Fibroblast of lung (primary cell): Measurements from ENCODE around the gene RASSF10.

ENCODE experiments used
- EZH2 ChIP-seq: IDR thresholded peaks from 2 replicates; pipeline ENCODE4 v1.5.1; 2012; ENCODE audit warnings: low read length, control low read depth, mild to moderate bottlenecking; ENCODE audit errors: missing control alignments
- TF ChIP-seq, protein P1 (sequence below), 2 donors: IDR thresholded peaks in 1 of 2; conservative IDR thresholded peaks in 1 of 2; 1 replicate in 1 of 2; 2 replicates in 1 of 2; pipeline ENCODE4 v1.5.1; 2011 to 2012; ENCODE audit warnings: low read length in 2 of 2, control low read depth in 1 of 2, inconsistent platforms in 1 of 2, low read depth in 1 of 2, mild to moderate bottlenecking in 1 of 2

DNA sequence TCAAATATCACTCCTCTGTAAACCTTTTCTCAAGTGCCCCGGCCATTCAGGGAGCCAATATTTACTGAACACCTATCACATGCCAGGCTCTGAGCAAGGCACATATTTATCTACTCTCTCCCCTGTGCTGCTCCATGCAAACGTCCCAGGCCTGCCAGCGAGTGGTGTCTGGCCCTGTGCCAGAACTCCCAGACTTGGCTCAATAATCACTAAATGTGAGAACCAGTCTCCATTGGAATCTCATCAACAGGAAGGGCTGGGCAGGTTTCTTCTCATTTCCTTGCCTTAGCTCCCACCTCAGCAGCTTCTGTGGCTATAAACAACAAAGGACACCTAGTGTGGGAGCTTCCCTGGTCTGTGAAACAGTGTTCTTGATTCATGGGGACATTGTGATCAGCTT is 21.7 kb downstream of the RASSF10 start:
- TF ChIP-seq, protein P1, sequence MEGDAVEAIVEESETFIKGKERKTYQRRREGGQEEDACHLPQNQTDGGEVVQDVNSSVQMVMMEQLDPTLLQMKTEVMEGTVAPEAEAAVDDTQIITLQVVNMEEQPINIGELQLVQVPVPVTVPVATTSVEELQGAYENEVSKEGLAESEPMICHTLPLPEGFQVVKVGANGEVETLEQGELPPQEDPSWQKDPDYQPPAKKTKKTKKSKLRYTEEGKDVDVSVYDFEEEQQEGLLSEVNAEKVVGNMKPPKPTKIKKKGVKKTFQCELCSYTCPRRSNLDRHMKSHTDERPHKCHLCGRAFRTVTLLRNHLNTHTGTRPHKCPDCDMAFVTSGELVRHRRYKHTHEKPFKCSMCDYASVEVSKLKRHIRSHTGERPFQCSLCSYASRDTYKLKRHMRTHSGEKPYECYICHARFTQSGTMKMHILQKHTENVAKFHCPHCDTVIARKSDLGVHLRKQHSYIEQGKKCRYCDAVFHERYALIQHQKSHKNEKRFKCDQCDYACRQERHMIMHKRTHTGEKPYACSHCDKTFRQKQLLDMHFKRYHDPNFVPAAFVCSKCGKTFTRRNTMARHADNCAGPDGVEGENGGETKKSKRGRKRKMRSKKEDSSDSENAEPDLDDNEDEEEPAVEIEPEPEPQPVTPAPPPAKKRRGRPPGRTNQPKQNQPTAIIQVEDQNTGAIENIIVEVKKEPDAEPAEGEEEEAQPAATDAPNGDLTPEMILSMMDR (conservative IDR thresholded peaks at IDR 0.05 in 1 of 2, IDR thresholded peaks at IDR 0.05 in 1 of 2; ENCODE audit: low read depth in 1 of 2, low read length in 2 of 2) = no peak
- TF ChIP-seq EZH2 = no peak
